IMR-90 (cell line): ENCODE data around the gene PTPN5. TPM values are rescaled to one million over a fixed set of nuclear protein-coding genes. Genes with fewer than 3 reads are reported as not detected.

Source experiments
- ATAC-seq: fragments of 200-7000 bp; cut with Tn5 transposase; 2 replicates; pipeline ENCODE4 v1.9.1; 2020; ENCODE audit warnings: low read depth, mild to moderate bottlenecking, moderate library complexity
- BruUV-seq: library from RNA; stranded (reverse); fragments of 400-500 nt; replicated peaks from 2 replicates; lab custom pipeline; 2021; lab: Mats Ljungman, UMichigan
- CTCF ChIA-PET: fragments of 300-600 bp; formaldehyde crosslinking; extraction: SDS; loops from one replicate; lab custom pipeline; 2021; ENCODE audit warnings: antibody characterized with exemption; lab: Yijun Ruan, JAX
- POLR2A ChIA-PET: fragments of 300-600 bp; sonication (Branson Sonifier 250); formaldehyde crosslinking; loops from one replicate; lab custom pipeline; 2022; ENCODE audit warnings: antibody characterized with exemption; ENCODE audit not compliant: unreplicated experiment; lab: Charles Lee
- DNase-seq: peaks from one replicate; pipeline ENCODE4 v3.0.0; 2013
- H2AFZ ChIP-seq: replicated peaks from 2 replicates; pipeline ENCODE3; 2013; ENCODE audit warnings: low read length, mild to moderate bottlenecking; ENCODE audit not compliant: poor library complexity
- H2AK5ac ChIP-seq: 2 replicates; pipeline ENCODE4 v1.6.1; 2013; ENCODE audit warnings: low read depth, low read length, inconsistent platforms
- H2AK9ac ChIP-seq: replicated peaks from 2 replicates; pipeline ENCODE3; 2013; ENCODE audit warnings: mild to moderate bottlenecking, low read depth, low read length, moderate library complexity; ENCODE audit not compliant: poor library complexity
- H2BK120ac ChIP-seq: 2 replicates; pipeline ENCODE4 v1.6.1; 2013; ENCODE audit warnings: low read depth, low read length, inconsistent platforms
- H2BK15ac ChIP-seq: 3 replicates; pipeline ENCODE4 v1.6.1; 2013; ENCODE audit warnings: low read depth, low read length, inconsistent platforms
- H2BK20ac ChIP-seq: 2 replicates; pipeline ENCODE4 v1.6.1; 2013; ENCODE audit warnings: low read depth, mild to moderate bottlenecking, inconsistent platforms, low read length, moderate library complexity
- H2BK5ac ChIP-seq: 2 replicates; pipeline ENCODE4 v1.6.1; 2013; ENCODE audit warnings: mild to moderate bottlenecking, low read depth, low read length, inconsistent platforms; ENCODE audit not compliant: poor library complexity, severe bottlenecking
- H3K14ac ChIP-seq: replicated peaks from 2 replicates; pipeline ENCODE4 v1.6.1; 2013; ENCODE audit warnings: low read depth, low read length, inconsistent platforms
- H3K18ac ChIP-seq: 2 replicates; pipeline ENCODE4 v1.6.1; 2013; ENCODE audit warnings: low read depth, low read length, control low read depth
- H3K23ac ChIP-seq: 2 replicates; pipeline ENCODE4 v1.6.1; 2013; ENCODE audit warnings: low read depth, low read length, inconsistent platforms
- H3K27ac ChIP-seq: 2 replicates; pipeline ENCODE4 v1.5.1; 2013; ENCODE audit warnings: mild to moderate bottlenecking, control low read depth, low read length; ENCODE audit not compliant: insufficient read depth
- H3K27me3 ChIP-seq: 2 replicates; pipeline ENCODE4 v1.6.1; 2013; ENCODE audit warnings: low read length; ENCODE audit not compliant: control insufficient read depth, insufficient read depth
- H3K36me3 ChIP-seq: 2 replicates; pipeline ENCODE4 v1.6.1; 2013; ENCODE audit warnings: low read length, mixed read lengths; ENCODE audit not compliant: control insufficient read depth, insufficient read depth
- H3K4ac ChIP-seq: 2 replicates; pipeline ENCODE4 v1.6.1; 2013; ENCODE audit warnings: low read depth, low read length, inconsistent platforms
- H3K4me1 ChIP-seq: 2 replicates; pipeline ENCODE4 v1.6.1; 2013; ENCODE audit warnings: low read length, mixed read lengths; ENCODE audit not compliant: control insufficient read depth, insufficient read depth
- H3K4me2 ChIP-seq: 2 replicates; pipeline ENCODE4 v1.6.1; 2013; ENCODE audit warnings: low read depth, mild to moderate bottlenecking, control low read depth, low read length, moderate library complexity
- H3K4me3 ChIP-seq: 2 replicates; pipeline ENCODE4 v1.5.1; 2013; ENCODE audit warnings: low read depth, mild to moderate bottlenecking, control low read depth, low read length, moderate library complexity; ENCODE audit not compliant: insufficient read depth
- H3K56ac ChIP-seq: 2 replicates; pipeline ENCODE4 v1.6.1; 2013; ENCODE audit warnings: low read length, inconsistent platforms; ENCODE audit not compliant: insufficient read depth; ENCODE audit errors: extremely low read depth
- H3K79me1 ChIP-seq, 2 experiments: 2 replicates each; pipeline ENCODE4 v1.6.1; 2013; ENCODE audit warnings: low read length in 2 of 2, inconsistent platforms in 1 of 2, low read depth in 1 of 2
- H3K9ac ChIP-seq: 2 replicates; pipeline ENCODE4 v1.6.1; 2013; ENCODE audit warnings: low read depth, low read length, control low read depth
- H3K9me1 ChIP-seq: 2 replicates; pipeline ENCODE4 v1.6.1; 2013; ENCODE audit warnings: low read length, inconsistent platforms; ENCODE audit not compliant: insufficient read depth
- H3K9me3 ChIP-seq: 2 replicates; pipeline ENCODE4 v1.6.1; 2013; ENCODE audit warnings: low read length; ENCODE audit not compliant: control insufficient read depth, insufficient read depth
- H4K20me1 ChIP-seq: 2 replicates; pipeline ENCODE4 v1.6.1; 2013; ENCODE audit warnings: low read length, inconsistent platforms; ENCODE audit not compliant: insufficient read depth
- H4K5ac ChIP-seq: 2 replicates; pipeline ENCODE4 v1.6.1; 2013; ENCODE audit warnings: mild to moderate bottlenecking, low read depth, low read length, control low read depth
- H4K8ac ChIP-seq, 2 experiments: 2 replicates each; pipeline ENCODE4 v1.6.1; 2013; ENCODE audit warnings: low read depth in 2 of 2, low read length in 2 of 2, control low read depth in 1 of 2, inconsistent platforms in 1 of 2
- H4K91ac ChIP-seq: 2 replicates; pipeline ENCODE4 v1.6.1; 2013; ENCODE audit warnings: low read depth, low read length, inconsistent platforms; ENCODE audit not compliant: insufficient read depth
- RFX5 ChIP-seq: IDR thresholded peaks from 2 replicates; pipeline ENCODE4 v1.8.0; 2012; ENCODE audit warnings: low read depth, mild to moderate bottlenecking, low read length, moderate library complexity
- WGBS, 2 experiments: methylation state at CpG; one replicate each; pipeline versions ENCODE4 v1.1.5 to v1.1.7; 2013; ENCODE audit warnings: missing lambda C conversion rate in 2 of 2; ENCODE audit not compliant: insufficient read length in 1 of 2; ENCODE audit errors: extremely low coverage in 2 of 2; 5-methylcytosine and 5-hydroxymethylcytosine counted together
- dilution Hi-C: fragments of 300-500 bp; cut with HindIII; formaldehyde crosslinking; loops from one replicate; pipeline ENCODE4 v1.14.3; 2018; ENCODE audit warnings: low sequenced_read_pairs; ENCODE audit not compliant: unreplicated experiment
- in situ Hi-C: fragments of 300-500 bp; cut with MboI; formaldehyde crosslinking; loops from 3 replicates; pipeline ENCODE4 v1.14.3; 2019; ENCODE audit warnings: low sequenced_read_pairs, inconsistent platforms, mixed read lengths
- intact Hi-C: fragments of 100-400 bp; cut with micrococcal nuclease; formaldehyde crosslinking; loops from 2 replicates; pipeline ENCODE4 v1.10.0; 2022
- polyA plus RNA-seq, 3 experiments: library from polyadenylated mRNA; depleted of rRNA; stranded (reverse); fragments of >200 nt; gene quantifications; 2 replicates each; pipeline ENCODE4 v1.2.3, GENCODE V29; 2012; ENCODE audit warnings: low replicate concordance in 1 of 3
- total RNA-seq: library from RNA; depleted of rRNA; stranded (reverse); fragments of >200 nt; gene quantifications from 2 replicates; pipeline ENCODE4 v1.2.3, GENCODE V29; 2012

The PTPN5 gene
- total and polyA plus RNA-seq, 2 of the 4 experiments (the other 2 are of a cell fraction), result not detected

DNA sequence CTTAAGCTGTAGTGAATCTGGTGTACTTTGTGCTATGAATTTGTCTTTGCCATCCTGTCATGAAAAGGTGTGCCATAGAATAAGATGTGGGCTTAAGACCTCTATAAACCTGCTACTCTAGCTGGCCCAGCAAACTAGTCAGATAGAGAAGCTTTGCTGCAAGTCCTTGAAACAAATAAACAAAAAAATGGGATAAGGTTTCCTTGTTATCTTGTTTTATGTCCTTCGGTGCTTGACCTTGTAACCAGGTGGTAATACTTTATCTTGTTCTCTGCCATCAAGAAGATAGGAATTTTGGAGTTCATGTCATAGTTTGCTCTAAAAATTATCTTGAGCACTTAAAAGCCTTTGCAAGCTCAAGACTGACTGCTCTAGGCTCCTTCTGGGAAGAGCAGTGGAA is 107.3 kb downstream of the PTPN5 start:
- no peak for TF ChIP-seq RFX5
- Histone ChIP-seq H3K27me3 (peaks cover 4% of the 10 kb centered on the region), H3K9me1 (no peaks in the 10 kb centered on the region), H2BK5ac (no peak overlapping the region), H4K20me1 (no peaks in the 10 kb centered on the region), H3K23ac (no peak overlapping the region), H3K9ac (no peak overlapping the region), H4K8ac (no peak overlapping the region), H2AFZ (no peak overlapping the region), H2AK9ac (no peak overlapping the region), H4K5ac (no peak overlapping the region), H3K4me1 (no peaks in the 10 kb centered on the region), H3K56ac (no peak overlapping the region), H3K4me3 (no peak overlapping the region), H3K27ac (no peak overlapping the region), H3K4ac (no peak overlapping the region), H2BK120ac (no peak overlapping the region), H2AK5ac (no peak overlapping the region), H3K9me3 (no peaks in the 10 kb centered on the region), H2BK20ac (no peak overlapping the region), H3K4me2 (no peak overlapping the region), H4K91ac (no peak overlapping the region), H2BK15ac (no peak overlapping the region), H3K79me1 (no peaks in the 10 kb centered on the region), H3K14ac (no peak overlapping the region), H3K36me3 (no peaks in the 10 kb centered on the region), H3K18ac (no peak overlapping the region)
- ChIA-PET CTCF (no interaction called here), POLR2A (no interaction called here)
- no TSS peak for BruUV-seq
- in situ Hi-C loops, result no loop called here
- ATAC-seq (no peak), DNase-seq (no peak)
- dilution Hi-C loops, result no loop called here
- WGBS, 2 experiments, result no CpG with 5 or more reads among the region's 1 CpG
- intact Hi-C loops, result no loop called here
